GM18858 (cell line): ENCODE data around the gene NEU4.

Experiments used
- ATAC-seq: cut with Tn5 transposase; IDR thresholded peaks from one replicate; pipeline ENCODE4 v1.9.1; 2021; ENCODE audit not compliant: unreplicated experiment

NEU4 gene

DNA sequence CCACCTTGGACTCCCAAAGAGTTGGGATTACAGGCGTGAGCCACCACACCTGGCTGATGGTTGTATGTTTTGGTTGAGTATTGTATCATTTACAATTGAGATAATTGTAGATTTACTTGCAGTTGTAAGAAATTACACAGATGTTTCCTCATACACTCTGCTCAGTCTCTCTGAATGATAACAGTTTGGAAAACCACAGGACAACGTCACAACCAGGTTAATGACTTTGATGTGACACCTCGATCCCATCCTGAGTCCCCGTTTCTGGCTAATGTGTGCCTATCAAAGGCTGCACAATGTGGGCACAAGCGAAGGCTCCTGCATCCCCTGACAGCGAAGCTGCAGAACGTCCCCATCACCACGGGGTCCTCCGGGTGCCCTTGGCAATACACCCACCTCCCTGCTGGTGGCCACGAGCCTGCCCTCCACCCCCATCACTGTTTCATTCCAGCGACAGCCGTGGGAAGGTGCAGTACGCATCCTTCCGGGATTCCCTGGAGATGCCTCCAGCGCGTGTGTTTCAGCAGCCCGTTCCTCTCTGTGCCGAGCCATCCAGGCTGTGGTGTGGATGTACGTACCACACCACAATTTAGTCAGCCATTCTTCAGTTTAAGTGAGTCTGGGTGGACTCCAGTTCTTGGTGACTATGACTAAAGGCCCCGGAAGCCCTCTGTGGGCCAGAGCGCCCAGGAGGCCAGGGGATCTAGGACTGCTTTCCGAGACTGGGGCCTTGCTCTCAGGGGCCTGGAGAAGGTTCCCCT lies 54.0 kb downstream of the NEU4 start:
- ATAC-seq = no peak

GRCh38 chr2:241863536-241863954 lies 54.6 kb downstream of the NEU4 start:
- ATAC-seq = no peak

GRCh38 chr2:241864168-241864849 lies 55.3 kb downstream of the NEU4 start:
- ATAC-seq = no peak

DNA sequence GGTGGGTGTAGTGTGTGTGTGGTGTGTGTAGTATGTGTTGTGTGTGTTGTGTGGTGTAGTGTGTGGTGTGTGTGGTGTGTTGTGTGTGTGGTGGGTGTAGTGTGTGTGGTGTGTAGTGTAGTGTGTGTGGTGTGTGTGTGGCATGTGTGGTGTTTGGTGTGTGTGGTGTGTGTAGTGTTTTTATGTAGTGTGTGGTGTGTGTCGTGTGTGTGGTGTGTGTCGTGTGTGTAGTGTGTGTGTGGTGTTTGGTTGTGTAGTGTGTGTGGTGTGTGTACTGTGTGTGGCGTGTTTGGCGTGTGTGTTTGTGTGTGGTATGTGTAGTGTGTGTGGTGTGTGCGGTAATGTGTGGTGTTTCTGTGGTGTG lies 55.8 kb downstream of the NEU4 start:
- ATAC-seq = no peak

- ATAC-seq = no peak
Measured at GRCh38 chr2:241865416-241865956, 56.5 kb downstream of the NEU4 start.

- no peak for ATAC-seq
Measured at GRCh38 chr2:241865957-241866789, 57.2 kb downstream of the NEU4 start.
